A673 (cell line): ENCODE results near the gene CYTH4.

ENCODE experiments used
- CTCF ChIP-seq: fragments of 300-800, 200-600 bp; sonication (generic); conservative IDR thresholded peaks from 2 replicates; pipeline ENCODE4 v1.5.1; 2017; ENCODE audit warnings: low read depth, mild to moderate bottlenecking, antibody characterized with exemption, low read length, moderate library complexity, mixed read lengths
- EZH2 ChIP-seq: fragments of 200-600 bp; sonication (generic); IDR thresholded peaks from 2 replicates; pipeline ENCODE4 v1.6.1; 2017; ENCODE audit warnings: borderline replicate concordance, low read depth, mild to moderate bottlenecking, mixed read lengths, antibody characterized with exemption, low read length; ENCODE audit not compliant: poor library complexity, severe bottlenecking

GRCh38 chr22:37357446-37358075 is 75.3 kb downstream of the CYTH4 start:
- TF ChIP-seq CTCF (no peak), EZH2 (no peak)
